OCI-LY7 (cell line): ENCODE results near the gene CCDC102A.

ENCODE experiments used
- CTCF ChIP-seq: fragments of 200-600 bp; sonication (generic); conservative IDR thresholded peaks from 2 replicates; pipeline ENCODE4 v1.5.1; 2014; ENCODE audit warnings: mild to moderate bottlenecking, antibody characterized with exemption, low read length, moderate library complexity, mixed read lengths
- EZH2phosphoT487 ChIP-seq: fragments of 200-600 bp; sonication (generic); IDR thresholded peaks from 2 replicates; pipeline ENCODE4 v1.6.1; 2018; ENCODE audit warnings: low read depth, borderline replicate concordance, mild to moderate bottlenecking, mixed run types, antibody characterized with exemption, low read length, moderate library complexity, mixed read lengths

DNA sequence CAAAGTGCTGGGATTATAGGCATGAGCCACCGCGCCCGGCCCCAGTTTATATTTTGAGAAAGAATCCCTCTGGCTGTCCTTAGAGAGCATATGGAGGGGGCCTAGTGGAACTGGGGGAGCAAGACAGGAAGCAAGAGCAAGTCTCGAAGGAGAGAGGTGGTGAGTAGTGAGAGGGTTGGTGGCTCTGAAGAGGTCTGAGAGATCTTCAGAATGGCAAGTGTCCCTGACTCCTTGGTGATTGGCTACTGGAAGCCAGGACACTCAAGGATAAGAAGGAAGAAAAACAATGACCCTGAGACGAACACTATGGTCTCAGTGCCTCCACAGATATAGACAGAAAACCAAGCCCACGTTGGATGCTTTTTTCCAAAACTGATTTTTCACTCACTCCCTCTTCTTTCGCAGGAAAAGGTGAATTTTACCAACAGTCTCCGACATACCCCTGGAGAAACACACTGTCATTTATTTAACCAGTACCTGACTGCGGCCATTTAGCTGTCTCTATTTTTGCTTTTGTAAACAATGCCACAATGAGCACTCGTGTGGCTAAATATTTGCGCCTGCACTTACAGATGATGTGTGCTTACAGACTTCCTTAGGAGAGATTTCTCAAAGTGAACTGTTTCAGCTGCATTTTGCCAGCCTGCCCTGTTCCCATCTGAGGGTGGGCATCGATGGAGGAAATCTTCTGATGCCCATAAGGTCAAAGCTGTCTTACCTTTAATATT lies 34.2 kb downstream of the CCDC102A start:
- TF ChIP-seq CTCF (no peak), EZH2phosphoT487 (no peak)
